ENCODE results near the gene SH3PXD2A. TPM values are rescaled to one million over a fixed set of nuclear protein-coding genes. Genes with fewer than 3 reads are reported as not detected.

SH3PXD2A gene
- total and polyA plus RNA-seq, 10 of the 15 experiments (the other 5 are each of a cell fraction or from before 2014, with no cell fraction given) = 0.63 to 14.0 (median 4.4) TPM

- TF ChIP-seq REST (IDR thresholded peaks at IDR 0.05; ENCODE audit: low read depth, low read length) (no peak), PRDM15 (CRISPR knock-in tag; IDR thresholded peaks at IDR 0.05) (no peak), GABPA (IDR thresholded peaks at IDR 0.05; ENCODE audit: low read depth) (no peak), NR2C1 (IDR thresholded peaks at IDR 0.05) (no peak)
Observed at GRCh38 chr10:103554488-103555324, 300.7 kb downstream of the SH3PXD2A start (continued).

All from GM12878 (cell line).